Measurements from ENCODE around the gene AOPEP. TPM values are rescaled to one million over a fixed set of nuclear protein-coding genes. Genes with fewer than 3 reads are reported as not detected.

Gene AOPEP
- total and polyA plus RNA-seq, 2 of the 13 experiments (the other 11 are each of a cell fraction or from before 2014, with no cell fraction given) = 22.2 to 41.6 TPM

DNA sequence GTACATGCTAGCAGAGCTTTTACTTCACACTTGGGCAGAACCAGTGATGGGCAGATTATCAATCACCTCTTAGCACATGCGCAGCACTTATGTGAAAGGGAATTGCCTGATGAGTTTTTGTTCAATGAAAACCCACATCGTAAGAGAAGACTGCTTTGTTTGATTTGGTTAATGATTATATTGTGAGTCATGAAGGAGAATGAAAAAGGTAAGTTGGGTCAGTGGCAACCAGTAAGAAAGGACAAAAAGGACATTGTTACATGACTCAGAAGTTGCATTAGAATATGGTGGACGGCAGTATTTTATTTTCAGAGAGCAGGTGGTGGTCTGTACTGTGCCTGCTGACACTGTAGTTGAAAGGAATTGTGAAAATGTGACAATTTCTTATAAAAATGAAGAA lies 127.4 kb downstream of the AOPEP start (continued):
- TF ChIP-seq DMAP1 (CRISPR knock-in tag; IDR thresholded peaks at IDR 0.05) (no peak), ZNF552 (CRISPR knock-in tag; IDR thresholded peaks at IDR 0.05; ENCODE audit: borderline replicate concordance) (no peak), CAMTA2 (CRISPR knock-in tag; IDR thresholded peaks at IDR 0.05; ENCODE audit: borderline replicate concordance) (no peak), ZNF589 (CRISPR knock-in tag; conservative IDR thresholded peaks at IDR 0.05) (no peak), ZNF225 (CRISPR knock-in tag; IDR thresholded peaks at IDR 0.05) (no peak), TGIF2 (CRISPR knock-in tag; IDR thresholded peaks at IDR 0.05) (no peak), SETDB1 (CRISPR knock-in tag; IDR thresholded peaks at IDR 0.05; ENCODE audit: borderline replicate concordance) (no peak), ZMYM4 (CRISPR knock-in tag; IDR thresholded peaks at IDR 0.05) (peak; percentile 45; the same call in 1 of the 2 replicates), NFKB2 (CRISPR knock-in tag; IDR thresholded peaks at IDR 0.05; ENCODE audit: borderline replicate concordance) (no peak), SNRNP70 (IDR thresholded peaks at IDR 0.05; ENCODE audit: low read depth, low read length) (no peak), ZSCAN22 (CRISPR knock-in tag; IDR thresholded peaks at IDR 0.05) (no peak), ZC3H4 (CRISPR knock-in tag; IDR thresholded peaks at IDR 0.05; ENCODE audit: borderline replicate concordance) (no peak)
- TF ChIP-seq, protein P1, sequence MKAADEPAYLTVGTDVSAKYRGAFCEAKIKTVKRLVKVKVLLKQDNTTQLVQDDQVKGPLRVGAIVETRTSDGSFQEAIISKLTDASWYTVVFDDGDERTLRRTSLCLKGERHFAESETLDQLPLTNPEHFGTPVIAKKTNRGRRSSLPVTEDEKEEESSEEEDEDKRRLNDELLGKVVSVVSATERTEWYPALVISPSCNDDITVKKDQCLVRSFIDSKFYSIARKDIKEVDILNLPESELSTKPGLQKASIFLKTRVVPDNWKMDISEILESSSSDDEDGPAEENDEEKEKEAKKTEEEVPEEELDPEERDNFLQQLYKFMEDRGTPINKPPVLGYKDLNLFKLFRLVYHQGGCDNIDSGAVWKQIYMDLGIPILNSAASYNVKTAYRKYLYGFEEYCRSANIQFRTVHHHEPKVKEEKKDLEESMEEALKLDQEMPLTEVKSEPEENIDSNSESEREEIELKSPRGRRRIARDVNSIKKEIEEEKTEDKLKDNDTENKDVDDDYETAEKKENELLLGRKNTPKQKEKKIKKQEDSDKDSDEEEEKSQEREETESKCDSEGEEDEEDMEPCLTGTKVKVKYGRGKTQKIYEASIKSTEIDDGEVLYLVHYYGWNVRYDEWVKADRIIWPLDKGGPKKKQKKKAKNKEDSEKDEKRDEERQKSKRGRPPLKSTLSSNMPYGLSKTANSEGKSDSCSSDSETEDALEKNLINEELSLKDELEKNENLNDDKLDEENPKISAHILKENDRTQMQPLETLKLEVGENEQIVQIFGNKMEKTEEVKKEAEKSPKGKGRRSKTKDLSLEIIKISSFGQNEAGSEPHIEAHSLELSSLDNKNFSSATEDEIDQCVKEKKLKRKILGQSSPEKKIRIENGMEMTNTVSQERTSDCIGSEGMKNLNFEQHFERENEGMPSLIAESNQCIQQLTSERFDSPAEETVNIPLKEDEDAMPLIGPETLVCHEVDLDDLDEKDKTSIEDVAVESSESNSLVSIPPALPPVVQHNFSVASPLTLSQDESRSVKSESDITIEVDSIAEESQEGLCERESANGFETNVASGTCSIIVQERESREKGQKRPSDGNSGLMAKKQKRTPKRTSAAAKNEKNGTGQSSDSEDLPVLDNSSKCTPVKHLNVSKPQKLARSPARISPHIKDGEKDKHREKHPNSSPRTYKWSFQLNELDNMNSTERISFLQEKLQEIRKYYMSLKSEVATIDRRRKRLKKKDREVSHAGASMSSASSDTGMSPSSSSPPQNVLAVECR (CRISPR knock-in tag; IDR thresholded peaks at IDR 0.05; ENCODE audit: borderline replicate concordance) = no peak; the same call in 1 of the 2 replicates
- TF ChIP-seq, protein P2, sequence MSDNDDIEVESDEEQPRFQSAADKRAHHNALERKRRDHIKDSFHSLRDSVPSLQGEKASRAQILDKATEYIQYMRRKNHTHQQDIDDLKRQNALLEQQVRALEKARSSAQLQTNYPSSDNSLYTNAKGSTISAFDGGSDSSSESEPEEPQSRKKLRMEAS (IDR thresholded peaks at IDR 0.05) = no peak
- TF ChIP-seq, protein P3, sequence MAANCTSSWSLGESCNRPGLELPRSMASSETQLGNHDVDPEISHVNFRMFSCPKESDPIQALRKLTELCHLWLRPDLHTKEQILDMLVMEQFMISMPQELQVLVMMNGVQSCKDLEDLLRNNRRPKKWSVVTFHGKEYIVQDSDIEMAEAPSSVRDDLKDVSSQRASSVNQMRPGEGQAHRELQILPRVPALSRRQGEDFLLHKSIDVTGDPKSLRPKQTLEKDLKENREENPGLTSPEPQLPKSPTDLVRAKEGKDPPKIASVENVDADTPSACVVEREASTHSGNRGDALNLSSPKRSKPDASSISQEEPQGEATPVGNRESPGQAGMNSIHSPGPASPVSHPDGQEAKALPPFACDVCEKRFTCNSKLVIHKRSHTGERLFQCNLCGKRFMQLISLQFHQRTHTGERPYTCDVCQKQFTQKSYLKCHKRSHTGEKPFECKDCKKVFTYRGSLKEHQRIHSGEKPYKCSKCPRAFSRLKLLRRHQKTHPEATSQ (CRISPR knock-in tag; IDR thresholded peaks at IDR 0.05; ENCODE audit: borderline replicate concordance) = no peak
- TF ChIP-seq, protein P4, sequence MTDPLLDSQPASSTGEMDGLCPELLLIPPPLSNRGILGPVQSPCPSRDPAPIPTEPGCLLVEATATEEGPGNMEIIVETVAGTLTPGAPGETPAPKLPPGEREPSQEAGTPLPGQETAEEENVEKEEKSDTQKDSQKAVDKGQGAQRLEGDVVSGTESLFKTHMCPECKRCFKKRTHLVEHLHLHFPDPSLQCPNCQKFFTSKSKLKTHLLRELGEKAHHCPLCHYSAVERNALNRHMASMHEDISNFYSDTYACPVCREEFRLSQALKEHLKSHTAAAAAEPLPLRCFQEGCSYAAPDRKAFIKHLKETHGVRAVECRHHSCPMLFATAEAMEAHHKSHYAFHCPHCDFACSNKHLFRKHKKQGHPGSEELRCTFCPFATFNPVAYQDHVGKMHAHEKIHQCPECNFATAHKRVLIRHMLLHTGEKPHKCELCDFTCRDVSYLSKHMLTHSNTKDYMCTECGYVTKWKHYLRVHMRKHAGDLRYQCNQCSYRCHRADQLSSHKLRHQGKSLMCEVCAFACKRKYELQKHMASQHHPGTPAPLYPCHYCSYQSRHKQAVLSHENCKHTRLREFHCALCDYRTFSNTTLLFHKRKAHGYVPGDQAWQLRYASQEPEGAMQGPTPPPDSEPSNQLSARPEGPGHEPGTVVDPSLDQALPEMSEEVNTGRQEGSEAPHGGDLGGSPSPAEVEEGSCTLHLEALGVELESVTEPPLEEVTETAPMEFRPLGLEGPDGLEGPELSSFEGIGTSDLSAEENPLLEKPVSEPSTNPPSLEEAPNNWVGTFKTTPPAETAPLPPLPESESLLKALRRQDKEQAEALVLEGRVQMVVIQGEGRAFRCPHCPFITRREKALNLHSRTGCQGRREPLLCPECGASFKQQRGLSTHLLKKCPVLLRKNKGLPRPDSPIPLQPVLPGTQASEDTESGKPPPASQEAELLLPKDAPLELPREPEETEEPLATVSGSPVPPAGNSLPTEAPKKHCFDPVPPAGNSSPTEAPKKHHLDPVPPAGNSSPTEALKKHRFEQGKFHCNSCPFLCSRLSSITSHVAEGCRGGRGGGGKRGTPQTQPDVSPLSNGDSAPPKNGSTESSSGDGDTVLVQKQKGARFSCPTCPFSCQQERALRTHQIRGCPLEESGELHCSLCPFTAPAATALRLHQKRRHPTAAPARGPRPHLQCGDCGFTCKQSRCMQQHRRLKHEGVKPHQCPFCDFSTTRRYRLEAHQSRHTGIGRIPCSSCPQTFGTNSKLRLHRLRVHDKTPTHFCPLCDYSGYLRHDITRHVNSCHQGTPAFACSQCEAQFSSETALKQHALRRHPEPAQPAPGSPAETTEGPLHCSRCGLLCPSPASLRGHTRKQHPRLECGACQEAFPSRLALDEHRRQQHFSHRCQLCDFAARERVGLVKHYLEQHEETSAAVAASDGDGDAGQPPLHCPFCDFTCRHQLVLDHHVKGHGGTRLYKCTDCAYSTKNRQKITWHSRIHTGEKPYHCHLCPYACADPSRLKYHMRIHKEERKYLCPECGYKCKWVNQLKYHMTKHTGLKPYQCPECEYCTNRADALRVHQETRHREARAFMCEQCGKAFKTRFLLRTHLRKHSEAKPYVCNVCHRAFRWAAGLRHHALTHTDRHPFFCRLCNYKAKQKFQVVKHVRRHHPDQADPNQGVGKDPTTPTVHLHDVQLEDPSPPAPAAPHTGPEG (CRISPR knock-in tag; IDR thresholded peaks at IDR 0.05) = no peak
- TF ChIP-seq, protein P5, sequence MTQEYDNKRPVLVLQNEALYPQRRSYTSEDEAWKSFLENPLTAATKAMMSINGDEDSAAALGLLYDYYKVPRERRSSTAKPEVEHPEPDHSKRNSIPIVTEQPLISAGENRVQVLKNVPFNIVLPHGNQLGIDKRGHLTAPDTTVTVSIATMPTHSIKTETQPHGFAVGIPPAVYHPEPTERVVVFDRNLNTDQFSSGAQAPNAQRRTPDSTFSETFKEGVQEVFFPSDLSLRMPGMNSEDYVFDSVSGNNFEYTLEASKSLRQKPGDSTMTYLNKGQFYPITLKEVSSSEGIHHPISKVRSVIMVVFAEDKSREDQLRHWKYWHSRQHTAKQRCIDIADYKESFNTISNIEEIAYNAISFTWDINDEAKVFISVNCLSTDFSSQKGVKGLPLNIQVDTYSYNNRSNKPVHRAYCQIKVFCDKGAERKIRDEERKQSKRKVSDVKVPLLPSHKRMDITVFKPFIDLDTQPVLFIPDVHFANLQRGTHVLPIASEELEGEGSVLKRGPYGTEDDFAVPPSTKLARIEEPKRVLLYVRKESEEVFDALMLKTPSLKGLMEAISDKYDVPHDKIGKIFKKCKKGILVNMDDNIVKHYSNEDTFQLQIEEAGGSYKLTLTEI (CRISPR knock-in tag; conservative IDR thresholded peaks at IDR 0.05) = no peak
